ENCODE measurements around the gene TBC1D19. TPM values are rescaled to one million over a fixed set of nuclear protein-coding genes. Genes with fewer than 3 reads are reported as not detected.
"Not testable (repeated sequence)": the region's sequence is repeated elsewhere in the genome, so short reads cannot be mapped to it uniquely, and the experiment has no call there.

TBC1D19 gene
- 10 to 100 TPM in 7 of 8 experiments, 1 to 10 TPM in 1; 8.6 to 36.4 (median 18.0) TPM for total RNA-seq

- Histone ChIP-seq H3K4me3 (peak within 1 kb of the TSS; percentile 59 to 89 (median 78)), H3K27ac (peak within 1 kb of the TSS; percentile 72 to 77), H3K4me1 (replicated peaks in 1 of 2) (peaks cover 2 to 4% of the 10 kb centered on the region in 2 donors)
- peak; percentile 97 to 100 (median 100) for ATAC-seq (replicated peaks in 6 of 8)
- in situ Hi-C loops (cut with MboI; ENCODE audit: low pct_unique_long_range_greater_than_20kb in 2 of 9, low sequenced_read_pairs in 9 of 9, unreplicated experiment in 9 of 9): no loop called here
- 0 to 4% (median 0%) methylated on average over 2 to 25 of the region's 39 CpGs; no CpG with 5 or more reads in 1 of the 10 experiments for WGBS, 10 experiments
These were observed at the start of gene TBC1D19 for GRCh38 chr4:26583865-26584652. Gene TBC1D19 (plus strand): TSS chr4:26584084. CDS start chr4:26584194, 110 bp downstream.

- WGBS, 10 experiments: 17 to 89% (median 63%) methylated on average over 1 to 3 of the region's 3 CpGs; no CpG with 5 or more reads in 2 of the 10 experiments
These were observed 40.9 kb upstream of the TBC1D19 start for GRCh38 chr4:26542991-26543390.

GRCh38 chr4:26544421-26544820, 39.5 kb upstream of the TBC1D19 start:
- ATAC-seq (replicated peaks in 6 of 8): no peak
- Histone ChIP-seq H3K4me3 (no peak overlapping the region), H3K27ac (no peak overlapping the region), H3K4me1 (replicated peaks in 1 of 2) (no peaks in the 10 kb centered on the region)
- in situ Hi-C loops (cut with MboI; ENCODE audit: low pct_unique_long_range_greater_than_20kb in 2 of 9, low sequenced_read_pairs in 9 of 9, unreplicated experiment in 9 of 9): no loop called here
- WGBS, 10 experiments: 0 to 100% (median 95%) methylated on average over 2 of the region's 2 CpGs; no CpG with 5 or more reads in 1 of the 10 experiments

More at GRCh38 chr4:26542991-26543390, 40.9 kb upstream of the TBC1D19 start:
- Histone ChIP-seq H3K4me3 (no peak overlapping the region), H3K27ac (no peak overlapping the region), H3K4me1 (replicated peaks in 1 of 2) (no peaks in the 10 kb centered on the region)
- in situ Hi-C loops (cut with MboI; ENCODE audit: low pct_unique_long_range_greater_than_20kb in 2 of 9, low sequenced_read_pairs in 9 of 9, unreplicated experiment in 9 of 9): no loop called here
- no peak for ATAC-seq (replicated peaks in 6 of 8)

GRCh38 chr4:26548379-26548778, 35.5 kb upstream of the TBC1D19 start:
- ATAC-seq (replicated peaks in 6 of 8): peak in 2 of 8 experiments; percentile 38 to 67
- H3K27ac ChIP-seq; H3K4me3 ChIP-seq; in situ Hi-C loops (cut with MboI; ENCODE audit: low pct_unique_long_range_greater_than_20kb in 2 of 9, low sequenced_read_pairs in 9 of 9, unreplicated experiment in 9 of 9); H3K4me1 ChIP-seq (replicated peaks in 1 of 2): not testable (repeated sequence)
- 0 to 80% (median 33%) methylated on average over 1 of the region's 1 CpG; no CpG with 5 or more reads in 2 of the 10 experiments for whole genome bisulfite sequencing, 10 experiments

- in situ Hi-C loops (cut with MboI; ENCODE audit: low pct_unique_long_range_greater_than_20kb in 2 of 9, low sequenced_read_pairs in 9 of 9, unreplicated experiment in 9 of 9): no loop called here
- Histone ChIP-seq H3K27ac (no peak overlapping the region), H3K4me3 (no peak overlapping the region), H3K4me1 (replicated peaks in 1 of 2) (no peaks in the 10 kb centered on the region)
- no peak for ATAC-seq (replicated peaks in 6 of 8)
These were observed 26.7 kb upstream of the TBC1D19 start for GRCh38 chr4:26557164-26557563.

- no peaks in the 10 kb centered on the region for H3K4me1 ChIP-seq (replicated peaks in 1 of 2)
- ATAC-seq (replicated peaks in 6 of 8): no peak
- no peak overlapping the region for H3K4me3 ChIP-seq
- no peak overlapping the region for H3K27ac ChIP-seq
- in situ Hi-C loops (cut with MboI; ENCODE audit: low pct_unique_long_range_greater_than_20kb in 2 of 9, low sequenced_read_pairs in 9 of 9, unreplicated experiment in 9 of 9): no loop called here
- WGBS, 10 experiments: 0 to 100% (median 73%) methylated on average over 1 to 3 of the region's 3 CpGs
These were observed 25.6 kb upstream of the TBC1D19 start for GRCh38 chr4:26558166-26558895.

- no peaks in the 10 kb centered on the region for H3K4me1 ChIP-seq (replicated peaks in 1 of 2)
- H3K4me3 ChIP-seq: no peak overlapping the region
- in situ Hi-C loops (cut with MboI; ENCODE audit: low pct_unique_long_range_greater_than_20kb in 2 of 9, low sequenced_read_pairs in 9 of 9, unreplicated experiment in 9 of 9): no loop called here
- H3K27ac ChIP-seq: no peak overlapping the region
- peak in 2 of 8 experiments; percentile 18 to 57 for ATAC-seq (replicated peaks in 6 of 8)
These were observed 17.8 kb upstream of the TBC1D19 start for GRCh38 chr4:26566133-26566532.

- WGBS, 10 experiments: 0 to 100% (median 82%) methylated on average over 1 to 3 of the region's 3 CpGs; no CpG with 5 or more reads in 2 of the 10 experiments
- in situ Hi-C loops (cut with MboI; ENCODE audit: low pct_unique_long_range_greater_than_20kb in 2 of 9, low sequenced_read_pairs in 9 of 9, unreplicated experiment in 9 of 9): no loop called here
- H3K27ac ChIP-seq: no peak overlapping the region
- ATAC-seq (replicated peaks in 6 of 8): peak in 3 of 8 experiments; percentile 93 to 97 (median 96)
- H3K4me3 ChIP-seq: no peak overlapping the region
- H3K4me1 ChIP-seq (replicated peaks in 1 of 2): no peaks in the 10 kb centered on the region
These were observed 15.4 kb upstream of the TBC1D19 start for GRCh38 chr4:26568446-26568994.

- Histone ChIP-seq H3K27ac (no peak overlapping the region), H3K4me3 (no peak overlapping the region), H3K4me1 (replicated peaks in 1 of 2) (no peaks in the 10 kb centered on the region)
- in situ Hi-C loops (cut with MboI; ENCODE audit: low pct_unique_long_range_greater_than_20kb in 2 of 9, low sequenced_read_pairs in 9 of 9, unreplicated experiment in 9 of 9): no loop called here
- WGBS, 10 experiments: 14 to 95% (median 77%) methylated on average over 1 to 3 of the region's 3 CpGs; no CpG with 5 or more reads in 2 of the 10 experiments
- ATAC-seq (replicated peaks in 6 of 8): no peak
These were observed 13.3 kb upstream of the TBC1D19 start for GRCh38 chr4:26570596-26570995.

- Histone ChIP-seq H3K4me3 (no peak overlapping the region), H3K27ac (no peak overlapping the region), H3K4me1 (replicated peaks in 1 of 2) (no peaks in the 10 kb centered on the region)
- no peak for ATAC-seq (replicated peaks in 6 of 8)
- in situ Hi-C loops (cut with MboI; ENCODE audit: low pct_unique_long_range_greater_than_20kb in 2 of 9, low sequenced_read_pairs in 9 of 9, unreplicated experiment in 9 of 9): no loop called here
- 82 to 100% (median 100%) methylated on average over 1 of the region's 1 CpG; no CpG with 5 or more reads in 3 of the 10 experiments for WGBS, 10 experiments
These were observed 10.5 kb upstream of the TBC1D19 start for GRCh38 chr4:26573389-26573794.

- 29 to 100% (median 58%) methylated on average over 1 of the region's 1 CpG; no CpG with 5 or more reads in 4 of the 10 experiments for WGBS, 10 experiments
- in situ Hi-C loops (cut with MboI; ENCODE audit: low pct_unique_long_range_greater_than_20kb in 2 of 9, low sequenced_read_pairs in 9 of 9, unreplicated experiment in 9 of 9): no loop called here
- ATAC-seq (replicated peaks in 6 of 8): no peak
- no peaks in the 10 kb centered on the region for H3K4me1 ChIP-seq (replicated peaks in 1 of 2)
- H3K27ac ChIP-seq: no peak overlapping the region
- no peak overlapping the region for H3K4me3 ChIP-seq
These were observed 9.3 kb upstream of the TBC1D19 start for GRCh38 chr4:26574563-26574962.

GRCh38 chr4:26576231-26576739, 7.6 kb upstream of the TBC1D19 start:
- ATAC-seq (replicated peaks in 6 of 8): peak in 1 of 8 experiments; percentile 31

GRCh38 chr4:26577066-26577465, 6.8 kb upstream of the TBC1D19 start:
- 52 to 100% (median 72%) methylated on average over 1 to 2 of the region's 2 CpGs; no CpG with 5 or more reads in 4 of the 10 experiments for WGBS, 10 experiments
- in situ Hi-C loops (cut with MboI; ENCODE audit: low pct_unique_long_range_greater_than_20kb in 2 of 9, low sequenced_read_pairs in 9 of 9, unreplicated experiment in 9 of 9): no loop called here
- no peaks in the 10 kb centered on the region for H3K4me1 ChIP-seq (replicated peaks in 1 of 2)
- ATAC-seq (replicated peaks in 6 of 8): no peak
- no peak overlapping the region for H3K27ac ChIP-seq
- no peak overlapping the region for H3K4me3 ChIP-seq

More at GRCh38 chr4:26576231-26576739, 7.6 kb upstream of the TBC1D19 start:
- no peak overlapping the region for H3K27ac ChIP-seq
- WGBS, 10 experiments: 0 to 92% (median 74%) methylated on average over 2 to 7 of the region's 7 CpGs; no CpG with 5 or more reads in 1 of the 10 experiments
- in situ Hi-C loops (cut with MboI; ENCODE audit: low pct_unique_long_range_greater_than_20kb in 2 of 9, low sequenced_read_pairs in 9 of 9, unreplicated experiment in 9 of 9): no loop called here
- H3K4me3 ChIP-seq: no peak overlapping the region
- H3K4me1 ChIP-seq (replicated peaks in 1 of 2): no peaks in the 10 kb centered on the region

Data from motor neuron (in vitro differentiated cells).